Chondrocyte (in vitro differentiated cells): Measurements from ENCODE around the gene TMEM208. TPM values are rescaled to one million over a fixed set of nuclear protein-coding genes. Genes with fewer than 3 reads are reported as not detected.
A peak's percentile ranks its signal among the peaks of the same experiment; 100 is the strongest.

Experiments used
- DNase-seq: peaks from one replicate; pipeline ENCODE4 v3.0.0; 2021; ENCODE audit warnings: mixed read lengths, low spot score
- H3K27ac Mint-ChIP-seq: one replicate; pipeline ENCODE4 v1.8.0; 2021; ENCODE audit warnings: mild to moderate bottlenecking, moderate library complexity, mixed read lengths; ENCODE audit not compliant: unreplicated experiment
- H3K27me3 Mint-ChIP-seq: 2 replicates; pipeline ENCODE4 v1.8.0; 2021; ENCODE audit warnings: low read depth, mixed read lengths
- H3K36me3 Mint-ChIP-seq: 2 replicates; pipeline ENCODE4 v1.8.0; 2021; ENCODE audit warnings: low read depth, mixed read lengths
- H3K4me1 Mint-ChIP-seq: 2 replicates; pipeline ENCODE4 v1.8.0; 2021; ENCODE audit warnings: low read depth, mild to moderate bottlenecking, mixed read lengths
- H3K4me3 Mint-ChIP-seq: one replicate; pipeline ENCODE4 v1.8.0; 2021; ENCODE audit warnings: mild to moderate bottlenecking, moderate library complexity, mixed read lengths; ENCODE audit not compliant: unreplicated experiment
- H3K9me3 Mint-ChIP-seq: 2 replicates; pipeline ENCODE4 v1.8.0; 2021; ENCODE audit warnings: low read depth, mixed read lengths
- CTCF ChIP-seq: fragments of 200-600 bp; sonication (generic); IDR thresholded peaks from 2 replicates; pipeline ENCODE4 v1.5.0; 2021; ENCODE audit warnings: antibody characterized with exemption, mild to moderate bottlenecking, moderate library complexity
- total RNA-seq: library from RNA; stranded (reverse); gene quantifications from 3 replicates; pipeline ENCODE4 v1.2.1, GENCODE V29; 2021

The TMEM208 gene
- total RNA-seq, 1 donor from 2014 or later: 43.2 TPM

GRCh38 chr16:67184995-67185650 is 41.8 kb upstream of the TMEM208 start:
- Mint-ChIP-seq H3K36me3 (no peaks in the 10 kb centered on the region), H3K4me3 (peak overlapping the region; percentile 74), H3K27me3 (no peaks in the 10 kb centered on the region), H3K27ac (peak overlapping the region; percentile 80), H3K4me1 (peaks cover 11% of the 10 kb centered on the region), H3K9me3 (no peaks in the 10 kb centered on the region)
- TF ChIP-seq CTCF: peak; percentile 91
- DNase-seq: no peak

DNA sequence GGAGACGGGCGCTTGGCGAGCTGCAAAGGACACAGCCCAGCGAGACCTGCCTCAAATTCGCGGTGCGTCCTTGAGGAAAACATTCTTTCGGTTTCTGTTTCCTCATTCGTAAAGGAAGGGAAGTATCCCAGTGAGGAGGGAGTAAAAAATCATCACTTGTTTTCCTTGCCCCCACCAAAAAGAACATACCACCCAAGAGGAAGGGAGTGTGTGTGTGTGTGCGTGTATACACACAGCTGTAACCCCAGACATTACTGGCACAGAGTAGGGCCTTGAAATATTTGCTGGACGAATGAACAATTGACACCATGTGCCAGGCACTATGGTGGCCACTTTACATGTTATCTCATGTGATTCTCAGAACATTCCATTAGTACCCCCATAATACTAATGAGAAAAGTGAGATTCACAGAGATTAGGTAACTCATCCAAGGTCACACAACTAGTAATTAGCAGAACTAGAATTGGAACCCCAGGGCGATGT is 41.2 kb upstream of the TMEM208 start:
- Mint-ChIP-seq H3K36me3 (no peaks in the 10 kb centered on the region), H3K4me3 (no peak overlapping the region), H3K27ac (no peak overlapping the region), H3K4me1 (peaks cover 11% of the 10 kb centered on the region), H3K27me3 (no peaks in the 10 kb centered on the region), H3K9me3 (no peaks in the 10 kb centered on the region)
- DNase-seq: no peak
- TF ChIP-seq CTCF: peak; percentile 62

- H3K4me1 Mint-ChIP-seq: peaks cover 15% of the 10 kb centered on the region
- no peak for TF ChIP-seq CTCF
- H3K27me3 Mint-ChIP-seq: no peaks in the 10 kb centered on the region
- no peaks in the 10 kb centered on the region for H3K9me3 Mint-ChIP-seq
- no peak overlapping the region for H3K4me3 Mint-ChIP-seq
- DNase-seq: no peak
- H3K27ac Mint-ChIP-seq: no peak overlapping the region
- H3K36me3 Mint-ChIP-seq: no peaks in the 10 kb centered on the region
Observed at GRCh38 chr16:67186550-67186950, 40.4 kb upstream of the TMEM208 start.

- TF ChIP-seq CTCF: no peak
- Mint-ChIP-seq H3K4me3 (no peak overlapping the region), H3K27me3 (no peaks in the 10 kb centered on the region), H3K36me3 (no peaks in the 10 kb centered on the region), H3K9me3 (no peaks in the 10 kb centered on the region), H3K27ac (no peak overlapping the region), H3K4me1 (peaks cover 19% of the 10 kb centered on the region)
- no peak for DNase-seq
Observed at GRCh38 chr16:67187175-67187890, 39.6 kb upstream of the TMEM208 start.

DNA sequence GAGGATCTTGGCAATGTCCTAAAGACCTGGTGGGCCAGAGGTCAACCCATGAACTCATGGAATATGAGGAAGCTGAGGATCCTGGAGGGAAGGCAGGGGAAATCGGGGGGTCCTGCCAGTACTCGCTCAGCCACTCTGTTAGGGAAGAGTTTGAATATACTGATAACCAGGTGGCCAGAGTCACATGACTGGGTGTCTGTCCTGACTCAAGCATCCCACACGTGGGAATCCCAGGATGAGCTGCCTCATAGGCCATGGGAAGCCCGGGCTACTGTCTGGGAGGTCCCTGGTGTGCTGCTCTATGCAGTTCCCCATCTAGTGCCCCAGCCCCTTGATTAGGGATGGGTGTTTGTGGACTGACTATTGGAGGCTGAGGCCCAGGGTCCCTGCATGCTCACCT is 38.6 kb upstream of the TMEM208 start:
- H3K4me3 Mint-ChIP-seq: no peak overlapping the region
- TF ChIP-seq CTCF: no peak
- no peak overlapping the region for H3K27ac Mint-ChIP-seq
- no peaks in the 10 kb centered on the region for H3K9me3 Mint-ChIP-seq
- H3K36me3 Mint-ChIP-seq: peaks cover 1% of the 10 kb centered on the region
- no peaks in the 10 kb centered on the region for H3K27me3 Mint-ChIP-seq
- peaks cover 28% of the 10 kb centered on the region for H3K4me1 Mint-ChIP-seq
- no peak for DNase-seq
